ENCODE measurements around the gene TRIM54.

Gene TRIM54

GRCh38 chr2:27240406-27240805 lies 41.8 kb upstream of the TRIM54 start:
- DNase-seq (ENCODE audit: low read depth): no peak
- H3K4me3 ChIP-seq (ENCODE audit: low read length): no peak overlapping the region
- TF ChIP-seq CTCF (IDR thresholded peaks at IDR 0.05; ENCODE audit: insufficient read depth, low read depth, low read length, missing control alignments): no peak

GRCh38 chr2:27241761-27242613 lies 40.2 kb upstream of the TRIM54 start:
- TF ChIP-seq CTCF (IDR thresholded peaks at IDR 0.05; ENCODE audit: insufficient read depth, low read depth, low read length, missing control alignments): no peak
- DNase-seq (ENCODE audit: low read depth): no peak
- H3K4me3 ChIP-seq (ENCODE audit: low read length): no peak overlapping the region

GRCh38 chr2:27242614-27242951 lies 39.6 kb upstream of the TRIM54 start:
- TF ChIP-seq CTCF (IDR thresholded peaks at IDR 0.05; ENCODE audit: insufficient read depth, low read depth, low read length, missing control alignments): no peak
- H3K4me3 ChIP-seq (ENCODE audit: low read length): no peak overlapping the region
- DNase-seq (ENCODE audit: low read depth): no peak

GRCh38 chr2:27243391-27244130 lies 38.7 kb upstream of the TRIM54 start:
- no peak overlapping the region for H3K4me3 ChIP-seq (ENCODE audit: low read length)
- no peak for TF ChIP-seq CTCF (IDR thresholded peaks at IDR 0.05; ENCODE audit: insufficient read depth, low read depth, low read length, missing control alignments)

DNA sequence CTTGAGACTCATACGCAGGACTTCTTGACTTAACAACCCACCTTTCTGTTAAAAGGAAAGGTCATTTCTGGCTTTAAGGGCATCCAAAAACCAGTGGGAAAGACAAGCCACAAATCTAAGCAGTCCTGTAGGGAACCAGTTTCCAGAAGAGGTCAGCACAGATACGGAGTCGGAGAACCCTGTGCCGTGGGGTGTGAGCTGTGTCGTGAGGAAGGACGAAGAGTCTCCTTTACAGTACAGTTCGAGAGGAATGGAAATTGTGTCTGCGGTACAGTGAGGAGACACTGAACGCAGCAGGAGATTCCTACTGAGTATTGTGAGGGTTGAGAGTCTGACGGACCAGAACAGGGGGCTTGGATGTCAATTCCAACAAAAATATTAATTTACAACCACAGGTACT lies 37.1 kb upstream of the TRIM54 start:
- TF ChIP-seq CTCF (IDR thresholded peaks at IDR 0.05; ENCODE audit: insufficient read depth, low read depth, low read length, missing control alignments): no peak
- no peak overlapping the region for H3K4me3 ChIP-seq (ENCODE audit: low read length)
- DNase-seq (ENCODE audit: low read depth): no peak

More at GRCh38 chr2:27243391-27244130, 38.7 kb upstream of the TRIM54 start:
- DNase-seq (ENCODE audit: low read depth): no peak

DNA sequence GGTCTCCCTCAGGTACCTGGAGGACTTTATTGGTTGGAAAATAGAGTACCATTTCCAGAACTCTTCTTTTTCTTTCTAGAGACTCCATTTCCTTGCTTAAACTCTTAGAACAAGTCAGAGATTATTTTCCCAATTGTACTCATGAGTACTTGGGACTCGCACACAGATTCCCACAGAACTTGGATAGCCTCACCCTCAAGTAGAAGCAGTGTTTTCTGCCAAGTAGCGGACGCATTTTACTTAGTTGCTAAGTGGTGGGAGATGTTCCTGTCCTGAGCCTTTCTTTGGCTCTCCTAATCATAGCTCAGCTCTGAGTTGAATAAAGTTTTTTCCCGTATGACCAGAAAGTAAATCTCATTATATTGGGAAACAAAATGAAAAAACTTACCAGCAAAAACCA lies 36.6 kb upstream of the TRIM54 start:
- DNase-seq (ENCODE audit: low read depth): no peak
- no peak overlapping the region for H3K4me3 ChIP-seq (ENCODE audit: low read length)
- no peak for TF ChIP-seq CTCF (IDR thresholded peaks at IDR 0.05; ENCODE audit: insufficient read depth, low read depth, low read length, missing control alignments)

Data from epithelial cell of esophagus (primary cell).